ENCODE data around the gene FAM174C.

DNA sequence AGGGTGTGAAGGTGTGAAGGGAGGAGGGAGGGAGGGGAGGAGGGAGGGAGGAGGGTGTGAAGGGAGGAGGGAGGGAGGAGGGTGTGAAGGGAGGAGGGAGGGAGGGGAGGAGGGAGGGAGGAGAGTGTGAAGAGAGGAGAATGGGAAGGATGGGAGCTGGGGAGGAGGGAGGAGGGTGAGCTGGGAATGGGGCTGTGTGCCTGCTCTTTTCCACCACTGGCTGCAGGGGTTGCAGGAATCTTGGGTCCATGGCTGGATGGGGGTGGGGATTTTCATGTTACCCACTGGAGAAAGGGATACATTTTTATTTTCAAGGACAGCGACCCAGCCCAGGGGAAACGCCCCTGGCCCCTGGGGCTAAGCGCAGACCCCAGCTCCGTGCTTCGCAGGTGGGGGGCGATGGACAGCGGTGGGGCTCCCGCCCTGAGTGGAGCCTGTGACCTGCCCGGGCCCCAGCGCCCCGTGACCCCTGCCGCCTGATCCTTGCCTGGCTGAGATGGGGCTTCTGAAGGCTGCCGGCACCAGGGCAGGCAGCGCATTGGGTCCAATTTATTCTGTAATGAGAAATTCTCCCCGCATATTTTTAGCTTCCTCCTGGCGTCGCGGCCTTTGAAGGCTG is 7.4 kb downstream of the FAM174C start:
- TF ChIP-seq, protein P1, sequence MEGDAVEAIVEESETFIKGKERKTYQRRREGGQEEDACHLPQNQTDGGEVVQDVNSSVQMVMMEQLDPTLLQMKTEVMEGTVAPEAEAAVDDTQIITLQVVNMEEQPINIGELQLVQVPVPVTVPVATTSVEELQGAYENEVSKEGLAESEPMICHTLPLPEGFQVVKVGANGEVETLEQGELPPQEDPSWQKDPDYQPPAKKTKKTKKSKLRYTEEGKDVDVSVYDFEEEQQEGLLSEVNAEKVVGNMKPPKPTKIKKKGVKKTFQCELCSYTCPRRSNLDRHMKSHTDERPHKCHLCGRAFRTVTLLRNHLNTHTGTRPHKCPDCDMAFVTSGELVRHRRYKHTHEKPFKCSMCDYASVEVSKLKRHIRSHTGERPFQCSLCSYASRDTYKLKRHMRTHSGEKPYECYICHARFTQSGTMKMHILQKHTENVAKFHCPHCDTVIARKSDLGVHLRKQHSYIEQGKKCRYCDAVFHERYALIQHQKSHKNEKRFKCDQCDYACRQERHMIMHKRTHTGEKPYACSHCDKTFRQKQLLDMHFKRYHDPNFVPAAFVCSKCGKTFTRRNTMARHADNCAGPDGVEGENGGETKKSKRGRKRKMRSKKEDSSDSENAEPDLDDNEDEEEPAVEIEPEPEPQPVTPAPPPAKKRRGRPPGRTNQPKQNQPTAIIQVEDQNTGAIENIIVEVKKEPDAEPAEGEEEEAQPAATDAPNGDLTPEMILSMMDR (IDR thresholded peaks at IDR 0.05 in 8 of 11, conservative IDR thresholded peaks at IDR 0.05 in 3 of 11), result no peak
- no peak for TF ChIP-seq POLR2A (IDR thresholded peaks at IDR 0.05)

Data from spleen (tissue), 7 donors.